Effector memory CD8-positive, alpha-beta T cell (primary cell): Measurements from ENCODE around the gene PTGDS.

Experiments used
- ATAC-seq: fragments of 150-1000 bp; cut with Tn5 transposase; replicated peaks from 2 replicates; pipeline ENCODE4 v1.10.0; 2021; ENCODE audit warnings: mild to moderate bottlenecking, moderate library complexity
- DNase-seq, 3 experiments: peaks; one replicate each; pipeline ENCODE4 v3.0.0; 2021
- H3K27ac Mint-ChIP-seq, 2 donors: one replicate each; pipeline ENCODE4 v1.8.0; 2022; ENCODE audit warnings: mild to moderate bottlenecking in 2 of 2, mixed read lengths in 2 of 2, moderate library complexity in 2 of 2
- H3K27me3 Mint-ChIP-seq, 2 donors: one replicate each; pipeline ENCODE4 v1.8.0; 2022; ENCODE audit warnings: mixed read lengths in 2 of 2
- H3K36me3 Mint-ChIP-seq: one replicate; pipeline ENCODE4 v1.8.0; 2022; ENCODE audit warnings: mild to moderate bottlenecking, moderate library complexity, mixed read lengths; ENCODE audit not compliant: insufficient read depth
- H3K4me1 Mint-ChIP-seq, 2 donors: one replicate each; pipeline ENCODE4 v1.8.0; 2022; ENCODE audit warnings: low read depth in 2 of 2, mixed read lengths in 2 of 2
- H3K4me3 Mint-ChIP-seq, 2 donors: one replicate each; pipeline ENCODE4 v1.8.0; 2022; ENCODE audit warnings: mild to moderate bottlenecking in 2 of 2, mixed read lengths in 2 of 2, moderate library complexity in 2 of 2
- H3K9me3 Mint-ChIP-seq, 2 donors: one replicate each; pipeline ENCODE4 v1.8.0; 2022; ENCODE audit warnings: mixed read lengths in 2 of 2

PTGDS gene

GRCh38 chr9:136988872-136989271 is 11.6 kb downstream of the PTGDS start:
- Mint-ChIP-seq H3K9me3 (no peaks in the 10 kb centered on the region), H3K36me3 (peaks cover 15% of the 10 kb centered on the region), H3K27me3 (peaks cover 4 to 14% of the 10 kb centered on the region in 2 donors), H3K27ac (no peak overlapping the region), H3K4me1 (peaks cover 21 to 25% of the 10 kb centered on the region in 2 donors), H3K4me3 (no peak overlapping the region)
- DNase-seq: no peak
- ATAC-seq: no peak

- H3K36me3 Mint-ChIP-seq: peaks cover 23% of the 10 kb centered on the region
- ATAC-seq (no peak), DNase-seq (no peak)
- H3K9me3 Mint-ChIP-seq: no peaks in the 10 kb centered on the region
- peak overlapping the region; percentile 84 to 86 for H3K4me3 Mint-ChIP-seq
- H3K27ac Mint-ChIP-seq: peak overlapping the region in 1 of 2 donors; percentile 95
- peaks cover 0 to 6% of the 10 kb centered on the region in 2 donors for H3K27me3 Mint-ChIP-seq
- peaks cover 20 to 25% of the 10 kb centered on the region in 2 donors for H3K4me1 Mint-ChIP-seq
These were observed 13.1 kb downstream of the PTGDS start for GRCh38 chr9:136990242-136990911.

- H3K9me3 Mint-ChIP-seq: no peaks in the 10 kb centered on the region
- H3K4me1 Mint-ChIP-seq: peaks cover 31% of the 10 kb centered on the region in 2 donors
- H3K27me3 Mint-ChIP-seq: peaks cover 0 to 5% of the 10 kb centered on the region in 2 donors
- H3K4me3 Mint-ChIP-seq: peak within 1 kb of the TSS; percentile 84 to 86
- peaks cover 39% of the 10 kb centered on the region for H3K36me3 Mint-ChIP-seq
- ATAC-seq (peak; percentile 76), DNase-seq (peak; percentile 92 to 93 (median 92))
- peak within 1 kb of the TSS; percentile 95 to 96 for H3K27ac Mint-ChIP-seq
These were observed 14.9 kb downstream of the PTGDS start, which contains the start of gene PAXX for GRCh38 chr9:136991993-136992818. Gene PAXX (plus strand): TSS chr9:136992422. CDS start chr9:136992444, 22 bp downstream.

- DNase-seq (no peak), ATAC-seq (no peak)
- peak overlapping the region; percentile 95 to 96 for H3K27ac Mint-ChIP-seq
- peaks cover 42% of the 10 kb centered on the region for H3K36me3 Mint-ChIP-seq
- H3K9me3 Mint-ChIP-seq: no peaks in the 10 kb centered on the region
- peaks cover 37% of the 10 kb centered on the region in 2 donors for H3K4me1 Mint-ChIP-seq
- peak overlapping the region; percentile 84 to 86 for H3K4me3 Mint-ChIP-seq
- no peaks in the 10 kb centered on the region for H3K27me3 Mint-ChIP-seq
These were observed 15.6 kb downstream of the PTGDS start for GRCh38 chr9:136992819-136993369.

GRCh38 chr9:136994180-136994887 is 17.0 kb downstream of the PTGDS start:
- H3K27ac Mint-ChIP-seq: peak overlapping the region; percentile 95 to 96
- H3K4me1 Mint-ChIP-seq: peaks cover 48 to 49% of the 10 kb centered on the region in 2 donors
- H3K4me3 Mint-ChIP-seq: peak overlapping the region; percentile 84 to 86
- DNase-seq: no peak
- peaks cover 47% of the 10 kb centered on the region for H3K36me3 Mint-ChIP-seq
- no peak for ATAC-seq
- no peaks in the 10 kb centered on the region for H3K27me3 Mint-ChIP-seq
- H3K9me3 Mint-ChIP-seq: no peaks in the 10 kb centered on the region

- peaks cover 47% of the 10 kb centered on the region for H3K36me3 Mint-ChIP-seq
- ATAC-seq: no peak
- H3K4me1 Mint-ChIP-seq: peaks cover 48 to 49% of the 10 kb centered on the region in 2 donors
- H3K4me3 Mint-ChIP-seq: no peak overlapping the region
- peak overlapping the region; percentile 95 to 96 for H3K27ac Mint-ChIP-seq
- H3K27me3 Mint-ChIP-seq: no peaks in the 10 kb centered on the region
- H3K9me3 Mint-ChIP-seq: no peaks in the 10 kb centered on the region
- DNase-seq: no peak
These were observed 17.6 kb downstream of the PTGDS start for GRCh38 chr9:136994888-136995230.

- peaks cover 53 to 54% of the 10 kb centered on the region in 2 donors for H3K4me1 Mint-ChIP-seq
- H3K36me3 Mint-ChIP-seq: peaks cover 51% of the 10 kb centered on the region
- no peaks in the 10 kb centered on the region for H3K9me3 Mint-ChIP-seq
- no peaks in the 10 kb centered on the region for H3K27me3 Mint-ChIP-seq
- peak overlapping the region in 1 of 2 donors; percentile 4 for H3K4me3 Mint-ChIP-seq
- no peak for DNase-seq
- H3K27ac Mint-ChIP-seq: no peak overlapping the region
- ATAC-seq: no peak
These were observed 18.1 kb downstream of the PTGDS start for GRCh38 chr9:136995362-136995761.

- ATAC-seq (no peak), DNase-seq (no peak)
- peaks cover 53% of the 10 kb centered on the region for H3K36me3 Mint-ChIP-seq
- H3K9me3 Mint-ChIP-seq: no peaks in the 10 kb centered on the region
- H3K27me3 Mint-ChIP-seq: no peaks in the 10 kb centered on the region
- peak overlapping the region; percentile 94 to 95 for H3K4me3 Mint-ChIP-seq
- peak overlapping the region; percentile 97 to 98 for H3K27ac Mint-ChIP-seq
- H3K4me1 Mint-ChIP-seq: peaks cover 54 to 56% of the 10 kb centered on the region in 2 donors
These were observed 18.5 kb downstream of the PTGDS start for GRCh38 chr9:136995772-136996311.

GRCh38 chr9:136996361-136997292 is 19.3 kb downstream of the PTGDS start, which contains the start of gene CLIC3:
Gene CLIC3 (minus strand): TSS chr9:136996568. CDS start chr9:136996543, 25 bp downstream.
- DNase-seq: peak; percentile 68 to 72 (median 68)
- H3K4me1 Mint-ChIP-seq: peaks cover 48 to 49% of the 10 kb centered on the region in 2 donors
- H3K36me3 Mint-ChIP-seq: peaks cover 52% of the 10 kb centered on the region
- H3K4me3 Mint-ChIP-seq: peak within 1 kb of the TSS; percentile 94 to 95
- peak; percentile 34 for ATAC-seq
- no peaks in the 10 kb centered on the region for H3K27me3 Mint-ChIP-seq
- peak within 1 kb of the TSS; percentile 98 to 99 for H3K27ac Mint-ChIP-seq
- no peaks in the 10 kb centered on the region for H3K9me3 Mint-ChIP-seq

- ATAC-seq (peak; percentile 9), DNase-seq (peak in 1 of 3 experiments; percentile 29)
- peaks cover 50% of the 10 kb centered on the region for H3K36me3 Mint-ChIP-seq
- H3K4me1 Mint-ChIP-seq: peaks cover 47 to 48% of the 10 kb centered on the region in 2 donors
- H3K4me3 Mint-ChIP-seq: peak overlapping the region; percentile 94 to 95
- no peaks in the 10 kb centered on the region for H3K27me3 Mint-ChIP-seq
- H3K27ac Mint-ChIP-seq: peak overlapping the region; percentile 98 to 99
- H3K9me3 Mint-ChIP-seq: no peaks in the 10 kb centered on the region
These were observed 20.1 kb downstream of the PTGDS start for GRCh38 chr9:136997371-136997770.

GRCh38 chr9:136997830-136998234 is 20.5 kb downstream of the PTGDS start:
- peak overlapping the region; percentile 98 to 99 for H3K27ac Mint-ChIP-seq
- H3K4me3 Mint-ChIP-seq: peak overlapping the region; percentile 94 to 95
- peaks cover 45% of the 10 kb centered on the region for H3K36me3 Mint-ChIP-seq
- no peaks in the 10 kb centered on the region for H3K9me3 Mint-ChIP-seq
- ATAC-seq (peak; percentile 39), DNase-seq (peak; percentile 53 to 59 (median 59))
- H3K4me1 Mint-ChIP-seq: peaks cover 44 to 48% of the 10 kb centered on the region in 2 donors
- no peaks in the 10 kb centered on the region for H3K27me3 Mint-ChIP-seq
